Right lobe of liver (tissue), 6 donors: ENCODE measurements around the gene IL34. TPM values are rescaled to one million over a fixed set of nuclear protein-coding genes. Genes with fewer than 3 reads are reported as not detected.

ENCODE experiments used
- ATAC-seq, 4 donors: fragments of 200-7000 bp; cut with Tn5 transposase; one replicate each; pipeline ENCODE4 v1.9.1; 2020; ENCODE audit warnings: mild to moderate bottlenecking in 4 of 4, moderate library complexity in 4 of 4
- DNase-seq, 3 donors: peaks; one replicate each; pipeline ENCODE4 v3.0.0-alpha.2; 2020
- H3K27ac ChIP-seq, 3 donors: fragments of 200-600 bp; one replicate each; pipeline ENCODE4 v1.8.0; 2022
- H3K27me3 ChIP-seq, 2 donors: fragments of 200-600 bp; one replicate each; pipeline ENCODE4 v1.8.0; 2022
- H3K36me3 ChIP-seq, 4 donors: fragments of 200-600 bp; sonication (generic) in 1 of 4; one replicate each; pipeline versions ENCODE4 v1.5.1 to v1.8.0; 2017 to 2022; ENCODE audit warnings: control low read depth in 1 of 4
- H3K4me1 ChIP-seq, 4 donors: fragments of 200-600 bp; sonication (generic) in 1 of 4; one replicate each; pipeline versions ENCODE4 v1.5.1 to v1.8.0; 2017 to 2022; ENCODE audit warnings: control low read depth in 1 of 4
- H3K4me3 ChIP-seq, 3 donors: fragments of 200-600 bp; one replicate each; pipeline ENCODE4 v1.8.0; 2022
- H3K9me3 ChIP-seq, 4 donors: fragments of 200-600 bp; sonication (generic) in 1 of 4; one replicate each; pipeline versions ENCODE4 v1.5.1 to v1.8.0; 2017 to 2022; ENCODE audit warnings: control low read depth in 1 of 4
- POLR2A ChIP-seq: fragments of 450-650 bp; IDR thresholded peaks from one replicate; pipeline ENCODE4 v1.6.1; 2017; ENCODE audit warnings: antibody characterized with exemption, mild to moderate bottlenecking
- WGBS: methylation state at CpG from one replicate; pipeline ENCODE4 v1.1.6; 2018; ENCODE audit warnings: low coverage, low lambda C conversion rate; ENCODE audit not compliant: insufficient coverage; ENCODE audit errors: missing lambda C conversion rate; 5-methylcytosine and 5-hydroxymethylcytosine counted together
- intact Hi-C, 2 donors: fragments of 100-400 bp; cut with DNase I; formaldehyde crosslinking; loops; one replicate each; pipeline versions ENCODE4 v1.11.2 to v1.14.1; 2022
- total RNA-seq, 6 experiments: library from RNA; depleted of rRNA in 2 of 6; stranded (reverse); fragments of >200 nt in 2 of 6; fragmentation: NEBNext Ultra II Directional in 3 of 6; extraction: Animal tissue kit (Norgen Biotek cat#: 25700) in 3 of 6; gene quantifications; one replicate each; pipeline versions ENCODE4 v1.1.0 to v1.2.4, GENCODE V29; 2016 to 2023
- TF ChIP-seq, protein P1 (sequence below), 4 donors: fragments of 200-600 bp in 3 of 4; fragments of 450-650 bp in 1 of 4; IDR thresholded peaks; one replicate each; pipeline versions ENCODE4 v1.5.1 to v1.8.0; 2016 to 2022; ENCODE audit warnings: antibody characterized with exemption in 4 of 4, mild to moderate bottlenecking in 2 of 4
- donor health status: DM: no; HTN: yes; CAD: no.
- donor health status: DM: no; HTN: no; CAD: no.
- donor health status: DM: no; HTN: no; CAD: no.
- donor health status: DM: no; HTN: yes; CAD: no.
- donor health status: DM: no; HTN: yes; CAD: no.

Gene IL34
- total RNA-seq, 6 experiments from 2014 or later: 0.27 to 1.1 (median 0.49) TPM

DNA sequence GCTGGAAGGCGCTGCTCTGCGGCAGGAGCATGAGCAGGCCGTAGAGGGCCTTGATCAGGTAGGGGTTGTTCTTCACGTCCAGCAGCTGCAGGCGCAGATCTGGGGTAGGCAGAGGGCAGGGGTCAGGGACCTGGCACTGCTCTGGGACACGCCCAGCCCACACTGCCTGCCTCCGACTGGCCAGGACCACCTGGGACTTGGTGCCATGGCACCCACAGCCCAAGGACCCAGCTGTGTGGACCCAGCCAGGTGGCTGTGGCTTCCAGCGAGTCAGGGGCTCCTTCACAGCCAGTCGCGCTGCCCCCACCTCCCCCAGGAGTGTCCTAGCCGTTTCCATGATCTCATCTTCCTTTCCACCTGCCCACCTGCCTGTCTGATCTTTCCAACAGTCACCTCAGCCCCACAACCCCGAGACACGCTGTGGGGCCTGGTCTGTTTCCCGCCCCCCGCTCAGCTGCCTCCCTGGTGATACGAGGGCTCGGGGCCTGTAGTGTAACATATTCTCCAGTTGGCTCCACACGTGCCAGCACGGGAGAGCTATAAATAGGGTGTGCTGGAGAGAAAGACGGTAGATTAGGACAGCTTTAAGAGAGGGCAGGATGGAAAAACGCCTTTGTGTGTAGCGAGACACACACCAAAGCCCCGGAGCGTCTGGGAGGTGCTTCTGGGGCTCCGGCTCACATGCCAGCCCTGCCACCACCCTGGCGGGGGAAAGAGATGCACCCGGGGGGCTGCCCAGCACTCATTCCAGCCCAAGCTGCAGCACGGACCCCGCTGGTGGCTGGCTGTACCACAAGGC lies 46.7 kb downstream of the IL34 start:
- H3K4me3 ChIP-seq: no peak overlapping the region
- intact Hi-C loops: no loop called here
- H3K36me3 ChIP-seq: no peaks in the 10 kb centered on the region
- 84% methylated on average over 8 of the region's 29 CpGs for WGBS
- DNase-seq (no peak), ATAC-seq (no peak)
- peak overlapping the region in 1 of 3 donors; percentile 53 for H3K27ac ChIP-seq
- H3K4me1 ChIP-seq: peaks cover 0 to 9% (median 5%) of the 10 kb centered on the region in 4 donors
- no peak for TF ChIP-seq POLR2A
- TF ChIP-seq, protein P1, sequence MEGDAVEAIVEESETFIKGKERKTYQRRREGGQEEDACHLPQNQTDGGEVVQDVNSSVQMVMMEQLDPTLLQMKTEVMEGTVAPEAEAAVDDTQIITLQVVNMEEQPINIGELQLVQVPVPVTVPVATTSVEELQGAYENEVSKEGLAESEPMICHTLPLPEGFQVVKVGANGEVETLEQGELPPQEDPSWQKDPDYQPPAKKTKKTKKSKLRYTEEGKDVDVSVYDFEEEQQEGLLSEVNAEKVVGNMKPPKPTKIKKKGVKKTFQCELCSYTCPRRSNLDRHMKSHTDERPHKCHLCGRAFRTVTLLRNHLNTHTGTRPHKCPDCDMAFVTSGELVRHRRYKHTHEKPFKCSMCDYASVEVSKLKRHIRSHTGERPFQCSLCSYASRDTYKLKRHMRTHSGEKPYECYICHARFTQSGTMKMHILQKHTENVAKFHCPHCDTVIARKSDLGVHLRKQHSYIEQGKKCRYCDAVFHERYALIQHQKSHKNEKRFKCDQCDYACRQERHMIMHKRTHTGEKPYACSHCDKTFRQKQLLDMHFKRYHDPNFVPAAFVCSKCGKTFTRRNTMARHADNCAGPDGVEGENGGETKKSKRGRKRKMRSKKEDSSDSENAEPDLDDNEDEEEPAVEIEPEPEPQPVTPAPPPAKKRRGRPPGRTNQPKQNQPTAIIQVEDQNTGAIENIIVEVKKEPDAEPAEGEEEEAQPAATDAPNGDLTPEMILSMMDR (IDR thresholded peaks at IDR 0.05): no peak
- no peaks in the 10 kb centered on the region for H3K9me3 ChIP-seq
- H3K27me3 ChIP-seq: no peaks in the 10 kb centered on the region

DNA sequence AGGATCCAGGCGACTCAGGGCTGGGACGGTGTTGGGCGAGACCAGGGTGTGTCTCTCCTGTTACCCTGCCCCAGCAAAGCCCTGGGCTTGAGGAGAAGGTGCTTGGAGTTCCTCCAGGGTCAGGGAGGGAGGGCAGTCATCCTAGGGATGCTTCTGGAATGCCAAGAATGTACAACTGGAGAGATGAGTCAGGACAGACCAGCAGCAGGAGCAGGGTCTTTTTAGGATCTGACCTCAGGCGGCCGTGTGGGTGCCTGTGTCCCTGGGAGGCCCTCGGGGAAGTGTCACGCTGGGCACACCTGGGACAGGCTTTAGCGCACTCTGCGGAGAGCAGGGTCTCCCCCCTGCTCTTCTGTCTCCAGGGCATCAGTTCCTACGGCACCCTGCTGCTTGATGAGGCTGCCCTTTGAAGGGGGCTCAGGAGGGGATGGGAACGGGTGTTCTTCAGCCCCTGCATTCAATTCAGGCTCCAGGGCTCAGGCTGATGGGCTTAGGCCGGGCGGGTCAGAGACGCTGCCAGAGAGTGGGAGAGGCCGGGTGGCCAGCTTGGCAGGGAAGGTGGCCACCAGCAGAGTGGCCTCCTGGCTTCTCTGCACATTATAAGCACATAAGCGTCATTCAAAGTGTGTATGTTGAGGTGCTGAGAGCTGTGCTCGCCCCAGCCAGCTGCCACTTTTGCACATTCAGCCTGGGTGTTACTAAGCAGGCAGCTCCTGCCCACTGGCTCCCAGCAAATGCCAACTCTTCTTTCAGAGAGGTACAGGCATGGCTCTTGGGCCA lies 47.9 kb downstream of the IL34 start:
- Histone ChIP-seq H3K27ac (no peak overlapping the region), H3K36me3 (no peaks in the 10 kb centered on the region), H3K9me3 (no peaks in the 10 kb centered on the region), H3K4me3 (no peak overlapping the region), H3K27me3 (no peaks in the 10 kb centered on the region), H3K4me1 (peaks cover 0 to 9% (median 5%) of the 10 kb centered on the region in 4 donors)
- DNase-seq: no peak
- ATAC-seq: no peak
- 96% methylated on average over 4 of the region's 17 CpGs for WGBS
- TF ChIP-seq, protein P1 (IDR thresholded peaks at IDR 0.05): no peak
- TF ChIP-seq POLR2A: no peak
- intact Hi-C loops: no loop called here

DNA sequence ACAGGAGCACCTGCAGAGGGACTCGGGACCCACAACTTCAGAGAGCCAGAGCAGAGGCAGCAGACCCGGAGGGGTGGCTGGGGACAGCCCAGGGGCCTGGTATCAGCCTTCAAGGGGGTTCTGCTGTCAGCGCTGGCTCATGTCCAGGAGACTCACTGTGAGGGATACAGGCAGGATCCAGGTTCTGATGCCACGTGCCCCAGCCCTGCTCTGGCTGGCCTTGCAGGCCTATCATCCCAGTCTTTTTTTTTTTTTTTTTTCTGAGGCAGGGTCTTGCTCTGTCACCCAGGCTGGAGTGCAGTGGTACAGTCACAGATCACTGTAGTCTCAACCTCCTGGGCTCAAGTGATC lies 48.5 kb downstream of the IL34 start:
- no peak for DNase-seq
- Histone ChIP-seq H3K9me3 (no peaks in the 10 kb centered on the region), H3K27ac (no peak overlapping the region), H3K36me3 (no peaks in the 10 kb centered on the region), H3K4me3 (no peak overlapping the region), H3K4me1 (peaks cover 0 to 9% (median 5%) of the 10 kb centered on the region in 4 donors), H3K27me3 (no peaks in the 10 kb centered on the region)
- ATAC-seq: no peak
- WGBS: no CpG with 5 or more reads among the region's 4 CpGs
- TF ChIP-seq, protein P1 (IDR thresholded peaks at IDR 0.05): no peak
- TF ChIP-seq POLR2A: no peak
- intact Hi-C loops: no loop called here

DNA sequence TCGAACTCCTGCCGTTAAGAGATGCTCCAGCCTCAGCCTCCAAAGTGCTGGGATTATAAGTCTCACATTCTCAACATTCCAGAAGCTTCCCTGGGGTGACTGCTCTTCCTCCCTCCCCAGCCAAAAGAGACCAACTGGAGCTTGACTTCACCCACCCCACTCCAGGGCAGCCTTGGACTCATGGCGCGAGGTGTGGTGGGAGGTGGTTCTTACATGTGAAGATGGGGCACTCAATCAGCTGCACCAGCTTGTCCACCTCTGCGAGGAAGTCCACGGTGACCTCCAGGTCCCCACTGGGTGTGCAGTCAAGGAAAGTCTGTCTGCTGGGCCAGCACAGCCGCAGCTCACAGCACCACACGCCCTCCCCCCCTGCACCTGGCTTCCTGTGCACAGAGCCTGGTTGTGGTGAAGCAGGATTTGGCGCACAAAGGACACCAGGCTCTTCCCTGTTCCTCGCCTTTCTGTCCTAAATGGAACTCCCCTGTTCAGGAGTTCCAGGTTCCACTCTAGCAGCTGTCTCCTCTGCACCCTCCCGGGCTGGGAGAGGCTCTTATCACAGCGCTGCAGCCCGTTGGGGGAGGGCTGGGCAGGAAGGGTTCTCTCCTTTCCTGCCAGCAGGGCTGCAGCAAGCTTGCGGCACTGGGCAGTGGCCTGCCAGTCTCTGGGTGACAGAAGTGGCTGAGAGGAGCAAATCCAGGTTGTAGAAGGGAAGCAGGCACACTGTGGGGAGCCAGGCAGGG lies 49.1 kb downstream of the IL34 start:
- WGBS: 67% methylated on average over 3 of the region's 14 CpGs
- H3K27me3 ChIP-seq: no peaks in the 10 kb centered on the region
- intact Hi-C loops: no loop called here
- H3K4me1 ChIP-seq: peaks cover 0 to 9% (median 5%) of the 10 kb centered on the region in 4 donors
- peak in 2 of 3 donors; percentile 76 to 79 for DNase-seq
- TF ChIP-seq, protein P1 (IDR thresholded peaks at IDR 0.05): peak in 2 of 4 donors; percentile 10 to 31
- no peak for TF ChIP-seq POLR2A
- no peak overlapping the region for H3K4me3 ChIP-seq
- ATAC-seq: peak; percentile 74 to 87 (median 78)
- no peaks in the 10 kb centered on the region for H3K36me3 ChIP-seq
- no peaks in the 10 kb centered on the region for H3K9me3 ChIP-seq
- H3K27ac ChIP-seq: peak overlapping the region in 1 of 3 donors; percentile 37
